GF-D8 (cell line): ENCODE data around the gene GLRX5.
A peak's percentile ranks its signal among the peaks of the same experiment; 100 is the strongest.

Source experiments
- DNase-seq: peaks from one replicate; lab custom pipeline; 2025; lab: John Stamatoyannopoulos, UW

The GLRX5 gene

GRCh38 chr14:95518045-95518751 lies 16.7 kb upstream of the GLRX5 start:
- DNase-seq, result no peak

- DNase-seq, result peak; percentile 39
These were observed 15.2 kb upstream of the GLRX5 start for GRCh38 chr14:95519699-95520098.

GRCh38 chr14:95520346-95520745 lies 14.5 kb upstream of the GLRX5 start:
- peak; percentile 10 for DNase-seq

- no peak for DNase-seq
These were observed 13.8 kb upstream of the GLRX5 start for GRCh38 chr14:95521001-95521400.

GRCh38 chr14:95522116-95522515 lies 12.7 kb upstream of the GLRX5 start:
- no peak for DNase-seq

GRCh38 chr14:95522556-95522955 lies 12.3 kb upstream of the GLRX5 start:
- no peak for DNase-seq

GRCh38 chr14:95523051-95523814 lies 11.6 kb upstream of the GLRX5 start:
- DNase-seq, result peak; percentile 47

GRCh38 chr14:95523815-95524448 lies 10.9 kb upstream of the GLRX5 start:
- peak; percentile 56 for DNase-seq

- DNase-seq, result no peak
These were observed 9.9 kb upstream of the GLRX5 start for GRCh38 chr14:95524706-95525512.

GRCh38 chr14:95525999-95526398 lies 8.9 kb upstream of the GLRX5 start:
- DNase-seq, result no peak

- DNase-seq, result no peak
These were observed 8.1 kb upstream of the GLRX5 start for GRCh38 chr14:95526483-95527386.

GRCh38 chr14:95527387-95528002 lies 7.4 kb upstream of the GLRX5 start:
- peak; percentile 14 for DNase-seq

- no peak for DNase-seq
These were observed 5.6 kb upstream of the GLRX5 start for GRCh38 chr14:95529216-95529615.

GRCh38 chr14:95530473-95531276 lies 4.2 kb upstream of the GLRX5 start:
- DNase-seq, result no peak

- no peak for DNase-seq
These were observed 3.4 kb upstream of the GLRX5 start for GRCh38 chr14:95531473-95531872.

GRCh38 chr14:95531969-95532368 lies 2.9 kb upstream of the GLRX5 start:
- DNase-seq, result no peak

- no peak for DNase-seq
These were observed 1.4 kb upstream of the GLRX5 start for GRCh38 chr14:95533391-95533821.

GRCh38 chr14:95533822-95534221 lies 1.0 kb upstream of the GLRX5 start:
- no peak for DNase-seq

GRCh38 chr14:95535226-95536021 lies 574 bp downstream of the GLRX5 start:
- DNase-seq, result no peak
